Measurements from ENCODE around the gene CRABP2. TPM values are rescaled to one million over a fixed set of nuclear protein-coding genes. Genes with fewer than 3 reads are reported as not detected.
A peak's percentile ranks its signal among the peaks of the same experiment; 100 is the strongest.

Gene CRABP2
- total and polyA plus RNA-seq, 2 donors (not counting 1 experiment from before 2014, with no cell fraction given): 0.89 to 1.2 TPM

DNA sequence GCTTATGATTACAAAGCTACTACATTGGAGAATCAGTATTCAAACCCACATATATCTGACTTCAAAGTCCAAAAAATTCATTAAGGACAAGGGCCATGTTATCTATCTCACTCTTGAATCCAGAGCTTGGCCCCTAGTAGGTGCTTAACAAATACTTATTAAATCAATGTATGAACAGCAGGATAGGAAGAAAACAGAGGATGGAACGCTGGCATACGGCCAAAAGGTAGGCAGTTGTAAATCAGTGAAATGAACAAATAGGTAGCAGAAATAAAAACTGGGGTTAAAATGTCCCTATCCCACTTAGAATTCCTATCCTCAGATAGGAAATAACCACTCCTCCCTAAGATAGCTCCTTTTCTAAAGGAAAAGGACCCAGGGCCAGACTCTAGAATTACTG lies 33.5 kb upstream of the CRABP2 start:
- Mint-ChIP-seq H3K27me3 (no peaks in the 10 kb centered on the region), H3K9me3 (ENCODE audit: insufficient read depth) (peaks cover 2% of the 10 kb centered on the region), H3K4me1 (peaks cover 28% of the 10 kb centered on the region), H3K4me3 (peak overlapping the region; percentile 46), H3K27ac (peak overlapping the region; percentile 12)
- no peak for DNase-seq
- CTCF ChIA-PET: interaction anchor here (1.0 to 1.3 kb wide), 5 partner anchors 9 to 49 kb away, joined by 3 to 5 read pairs (median 4); partner anchors contain the start of genes ISG20L2, METTL25B and PRCC
- Histone ChIP-seq H3K27me3 (replicated peaks in 1 of 4; ENCODE audit: control extremely low read depth in 1 of 4, control insufficient read depth in 3 of 4, insufficient read depth in 4 of 4, low read length in 3 of 4) (no peaks in the 10 kb centered on the region), H4K20me1 (ENCODE audit: control insufficient read depth, insufficient read depth, low read length, poor library complexity, severe bottlenecking) (no peaks in the 10 kb centered on the region), H3K4me3 (ENCODE audit: control extremely low read depth in 1 of 5, extremely low read depth in 1 of 5, insufficient read depth in 1 of 5, low read depth in 2 of 5, low read length in 4 of 5) (no peak overlapping the region), H3K9me3 (ENCODE audit: control extremely low read depth in 1 of 3, control insufficient read depth in 2 of 3, insufficient read depth in 1 of 3, low read length in 2 of 3) (no peaks in the 10 kb centered on the region), H3K27ac (ENCODE audit: low read length in 2 of 2) (no peak overlapping the region), H3K4me2 (replicated peaks; ENCODE audit: low read depth, low read length, poor library complexity, severe bottlenecking) (no peak overlapping the region), H2AFZ (ENCODE audit: insufficient read depth, low read depth, low read length, poor library complexity, severe bottlenecking) (no peak overlapping the region), H3K9ac (ENCODE audit: low read length) (no peak overlapping the region), H3K4me1 (ENCODE audit: control insufficient read depth in 2 of 2, insufficient read depth in 2 of 2, low read length in 2 of 2) (peaks cover 15 to 20% of the 10 kb centered on the region in 2 donors), H3K36me3 (replicated peaks in 1 of 2; ENCODE audit: control extremely low read depth in 1 of 2, control insufficient read depth in 1 of 2, extremely low read depth in 1 of 2, insufficient read depth in 2 of 2, low read length in 1 of 2) (peaks cover 0 to 45% of the 10 kb centered on the region in 2 experiments), H3K79me2 (ENCODE audit: control insufficient read depth, insufficient read depth, low read length) (peaks cover 18% of the 10 kb centered on the region)
- POLR2A ChIA-PET: no interaction called here
- intact Hi-C loops (cut with micrococcal nuclease): no loop called here
- no peak for TF ChIP-seq EZH2 (IDR thresholded peaks at IDR 0.05; ENCODE audit: borderline replicate concordance, insufficient read depth, low read depth, low read length, poor library complexity, severe bottlenecking)
- TF ChIP-seq, protein P1, sequence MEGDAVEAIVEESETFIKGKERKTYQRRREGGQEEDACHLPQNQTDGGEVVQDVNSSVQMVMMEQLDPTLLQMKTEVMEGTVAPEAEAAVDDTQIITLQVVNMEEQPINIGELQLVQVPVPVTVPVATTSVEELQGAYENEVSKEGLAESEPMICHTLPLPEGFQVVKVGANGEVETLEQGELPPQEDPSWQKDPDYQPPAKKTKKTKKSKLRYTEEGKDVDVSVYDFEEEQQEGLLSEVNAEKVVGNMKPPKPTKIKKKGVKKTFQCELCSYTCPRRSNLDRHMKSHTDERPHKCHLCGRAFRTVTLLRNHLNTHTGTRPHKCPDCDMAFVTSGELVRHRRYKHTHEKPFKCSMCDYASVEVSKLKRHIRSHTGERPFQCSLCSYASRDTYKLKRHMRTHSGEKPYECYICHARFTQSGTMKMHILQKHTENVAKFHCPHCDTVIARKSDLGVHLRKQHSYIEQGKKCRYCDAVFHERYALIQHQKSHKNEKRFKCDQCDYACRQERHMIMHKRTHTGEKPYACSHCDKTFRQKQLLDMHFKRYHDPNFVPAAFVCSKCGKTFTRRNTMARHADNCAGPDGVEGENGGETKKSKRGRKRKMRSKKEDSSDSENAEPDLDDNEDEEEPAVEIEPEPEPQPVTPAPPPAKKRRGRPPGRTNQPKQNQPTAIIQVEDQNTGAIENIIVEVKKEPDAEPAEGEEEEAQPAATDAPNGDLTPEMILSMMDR (IDR thresholded peaks at IDR 0.05): no peak
- ATAC-seq (ENCODE audit: low read depth): no peak
- no CpG with 5 or more reads among the region's 2 CpGs for WGBS (ENCODE audit: insufficient coverage)

DNA sequence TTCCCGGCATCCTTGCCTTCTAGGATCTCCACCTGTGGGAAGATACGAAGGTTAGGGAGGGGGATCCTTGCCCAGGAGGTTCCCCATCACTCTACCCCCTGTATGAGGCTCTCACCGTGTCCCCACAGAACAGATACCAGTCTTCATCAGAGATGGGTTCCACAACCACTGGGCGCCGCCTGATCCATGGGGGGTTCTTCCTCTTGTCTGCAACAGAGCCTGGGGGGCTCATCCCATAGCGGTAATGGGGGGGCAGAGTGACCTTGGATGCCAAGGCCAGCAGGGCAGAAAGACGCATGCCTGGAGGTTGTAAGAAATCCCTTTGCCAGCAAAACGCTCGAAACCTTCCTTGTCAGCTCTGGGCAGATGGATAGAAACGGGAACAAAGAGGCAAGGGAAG lies 33.0 kb upstream of the CRABP2 start:
- Histone ChIP-seq H3K4me3 (ENCODE audit: control extremely low read depth in 1 of 5, extremely low read depth in 1 of 5, insufficient read depth in 1 of 5, low read depth in 2 of 5, low read length in 4 of 5) (no peak overlapping the region), H3K27me3 (replicated peaks in 1 of 4; ENCODE audit: control extremely low read depth in 1 of 4, control insufficient read depth in 3 of 4, insufficient read depth in 4 of 4, low read length in 3 of 4) (no peaks in the 10 kb centered on the region), H3K9ac (ENCODE audit: low read length) (no peak overlapping the region), H3K4me2 (replicated peaks; ENCODE audit: low read depth, low read length, poor library complexity, severe bottlenecking) (no peak overlapping the region), H3K9me3 (ENCODE audit: control extremely low read depth in 1 of 3, control insufficient read depth in 2 of 3, insufficient read depth in 1 of 3, low read length in 2 of 3) (no peaks in the 10 kb centered on the region), H3K79me2 (ENCODE audit: control insufficient read depth, insufficient read depth, low read length) (peaks cover 18% of the 10 kb centered on the region), H2AFZ (ENCODE audit: insufficient read depth, low read depth, low read length, poor library complexity, severe bottlenecking) (no peak overlapping the region), H3K27ac (ENCODE audit: low read length in 2 of 2) (no peak overlapping the region), H3K36me3 (replicated peaks in 1 of 2; ENCODE audit: control extremely low read depth in 1 of 2, control insufficient read depth in 1 of 2, extremely low read depth in 1 of 2, insufficient read depth in 2 of 2, low read length in 1 of 2) (peaks cover 0 to 45% of the 10 kb centered on the region in 2 experiments), H3K4me1 (ENCODE audit: control insufficient read depth in 2 of 2, insufficient read depth in 2 of 2, low read length in 2 of 2) (peaks cover 15 to 20% of the 10 kb centered on the region in 2 donors), H4K20me1 (ENCODE audit: control insufficient read depth, insufficient read depth, low read length, poor library complexity, severe bottlenecking) (no peaks in the 10 kb centered on the region)
- Mint-ChIP-seq H3K27me3 (no peaks in the 10 kb centered on the region), H3K9me3 (ENCODE audit: insufficient read depth) (peaks cover 2% of the 10 kb centered on the region), H3K4me1 (peaks cover 28% of the 10 kb centered on the region), H3K27ac (no peak overlapping the region), H3K4me3 (no peak overlapping the region)
- intact Hi-C loops (cut with micrococcal nuclease): no loop called here
- no peak for ATAC-seq (ENCODE audit: low read depth)
- DNase-seq: no peak
- CTCF ChIA-PET: interaction anchor here (1.0 to 1.3 kb wide), 5 partner anchors 8 to 49 kb away, joined by 3 to 5 read pairs (median 4); partner anchors contain the start of genes ISG20L2, METTL25B and PRCC
- TF ChIP-seq, protein P1 (IDR thresholded peaks at IDR 0.05): no peak
- TF ChIP-seq EZH2 (IDR thresholded peaks at IDR 0.05; ENCODE audit: borderline replicate concordance, insufficient read depth, low read depth, low read length, poor library complexity, severe bottlenecking): no peak
- POLR2A ChIA-PET: no interaction called here
- WGBS (ENCODE audit: insufficient coverage): 97% methylated on average over 6 of the region's 10 CpGs
